WERI-Rb-1 (cell line): Measurements from ENCODE around the gene PITPNC1.
"Not testable (repeated sequence)": the region's sequence is repeated elsewhere in the genome, so short reads cannot be mapped to it uniquely, and the experiment has no call there.

ENCODE experiments used
- DNase-seq: peaks from one replicate; pipeline ENCODE4 v3.0.0-alpha.2; 2020
- H3K27ac ChIP-seq: fragments of 250-450 bp; sonication (Bioruptor Pico); 2 replicates; pipeline ENCODE4 v1.5.1; 2020; ENCODE audit warnings: mild to moderate bottlenecking, moderate library complexity
- H3K27me3 ChIP-seq: fragments of 250-450 bp; sonication (Bioruptor Pico); 2 replicates; pipeline ENCODE4 v1.5.1; 2021; ENCODE audit warnings: mild to moderate bottlenecking, low read depth, moderate library complexity; ENCODE audit not compliant: insufficient read depth, severe bottlenecking
- H3K36me3 ChIP-seq: fragments of 250-450 bp; sonication (Bioruptor Pico); 2 replicates; pipeline ENCODE4 v1.5.1; 2020; ENCODE audit warnings: mild to moderate bottlenecking, moderate library complexity
- H3K4me3 ChIP-seq: 2 replicates; pipeline ENCODE4 v1.5.1; 2011; ENCODE audit warnings: low read depth, mild to moderate bottlenecking, control low read depth, low read length
- H3K9me3 ChIP-seq: fragments of 250-450 bp; sonication (Bioruptor Pico); 2 replicates; pipeline ENCODE4 v1.5.1; 2021; ENCODE audit warnings: mild to moderate bottlenecking, moderate library complexity; ENCODE audit not compliant: severe bottlenecking
- CTCF ChIP-seq: IDR thresholded peaks from 2 replicates; pipeline ENCODE4 v1.5.1; 2011; ENCODE audit warnings: low read depth, mild to moderate bottlenecking, control low read depth, inconsistent platforms, low read length

Gene PITPNC1

DNA sequence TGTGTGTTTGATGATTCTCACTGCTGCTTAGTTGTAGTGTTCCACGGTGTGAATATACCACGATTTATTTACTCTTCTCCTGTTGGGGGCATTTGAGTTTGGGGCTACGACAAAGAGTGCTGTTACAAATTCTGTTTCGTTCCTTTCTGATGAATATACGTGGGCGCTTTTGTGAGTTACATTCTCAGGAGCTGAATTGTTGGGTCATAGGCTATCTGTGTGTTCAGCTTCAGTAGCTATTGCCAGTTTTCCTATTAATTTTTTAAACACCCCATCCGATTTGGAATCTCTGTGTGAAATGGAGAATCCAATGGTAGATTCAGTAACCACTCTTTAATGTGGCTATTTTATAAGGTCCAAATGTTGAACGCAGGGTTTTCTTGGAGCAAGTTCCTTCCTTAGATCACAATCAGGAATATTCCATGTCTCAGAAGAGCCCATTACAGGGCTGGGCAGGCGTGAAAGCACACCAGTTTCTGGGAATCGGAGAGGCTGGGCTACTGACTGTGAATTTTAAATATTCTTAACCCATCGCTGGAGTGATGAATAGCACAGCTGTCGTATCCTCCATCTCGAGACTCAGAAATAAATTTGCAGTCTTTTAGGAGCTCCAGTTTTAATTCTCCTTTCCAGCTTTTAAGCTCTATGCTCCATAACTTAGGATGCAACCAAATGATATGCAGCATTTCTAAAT lies 115.9 kb downstream of the PITPNC1 start:
- Histone ChIP-seq H3K36me3 (no peaks in the 10 kb centered on the region), H3K4me3 (no peak overlapping the region), H3K9me3 (peaks cover 2% of the 10 kb centered on the region), H3K27ac (no peak overlapping the region), H3K27me3 (no peaks in the 10 kb centered on the region)
- DNase-seq: no peak
- no peak for TF ChIP-seq CTCF

- H3K36me3 ChIP-seq: no peaks in the 10 kb centered on the region
- H3K27ac ChIP-seq: no peak overlapping the region
- DNase-seq: no peak
Observed at GRCh38 chr17:67493812-67494211, 116.7 kb downstream of the PITPNC1 start.

GRCh38 chr17:67495534-67495933 lies 118.5 kb downstream of the PITPNC1 start:
- not testable (repeated sequence) for DNase-seq, H3K36me3 ChIP-seq, H3K27me3 ChIP-seq, H3K4me3 ChIP-seq, H3K9me3 ChIP-seq, H3K27ac ChIP-seq

More at GRCh38 chr17:67493812-67494211, 116.7 kb downstream of the PITPNC1 start:
- no peaks in the 10 kb centered on the region for H3K27me3 ChIP-seq
- peaks cover 2% of the 10 kb centered on the region for H3K9me3 ChIP-seq
- TF ChIP-seq CTCF: no peak
- H3K4me3 ChIP-seq: no peak overlapping the region

DNA sequence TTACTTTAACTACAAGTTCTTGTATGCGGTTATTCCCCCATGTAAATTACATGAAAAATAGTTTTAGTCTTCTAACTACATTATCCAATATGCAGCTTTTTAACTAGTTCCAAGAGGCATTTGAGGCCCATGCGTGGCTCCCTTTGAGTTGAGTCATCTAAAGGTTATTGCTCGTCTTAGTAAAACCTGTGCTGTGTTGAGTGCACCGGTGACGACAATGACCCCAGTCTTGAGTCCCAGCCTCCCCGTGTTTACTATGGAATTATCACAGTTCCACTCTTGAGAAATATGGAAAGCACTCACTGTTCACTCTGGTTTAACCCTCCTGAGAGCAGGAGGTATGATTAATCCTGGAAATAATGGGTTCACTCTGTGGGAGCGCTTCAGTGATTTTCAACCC lies 119.2 kb downstream of the PITPNC1 start:
- Histone ChIP-seq H3K9me3 (no peaks in the 10 kb centered on the region), H3K27me3 (no peaks in the 10 kb centered on the region), H3K27ac (no peak overlapping the region), H3K36me3 (no peaks in the 10 kb centered on the region), H3K4me3 (no peak overlapping the region)
- no peak for DNase-seq
- TF ChIP-seq CTCF: no peak

GRCh38 chr17:67499685-67500084 lies 122.6 kb downstream of the PITPNC1 start:
- Histone ChIP-seq H3K36me3 (no peaks in the 10 kb centered on the region), H3K27ac (no peak overlapping the region), H3K9me3 (no peaks in the 10 kb centered on the region), H3K27me3 (no peaks in the 10 kb centered on the region), H3K4me3 (no peak overlapping the region)
- DNase-seq: no peak
- TF ChIP-seq CTCF: no peak

DNA sequence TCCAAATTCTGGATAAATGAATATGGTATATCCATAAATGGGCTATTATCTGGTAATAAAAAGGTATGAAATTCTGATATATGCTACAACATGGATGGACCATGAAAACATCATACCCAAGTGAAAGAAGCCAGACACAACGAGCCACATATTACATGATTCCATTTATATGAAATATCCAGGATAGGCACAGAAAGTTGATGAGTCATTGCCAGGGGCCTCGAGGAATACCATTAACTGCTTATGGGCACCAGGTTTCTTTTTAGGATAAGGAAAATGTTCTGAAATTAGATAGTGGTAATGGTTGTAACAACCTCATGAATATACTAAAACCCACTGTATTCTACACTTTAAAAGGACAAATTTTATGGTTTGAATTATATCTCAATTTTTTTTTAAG lies 123.2 kb downstream of the PITPNC1 start:
- Histone ChIP-seq H3K4me3 (no peak overlapping the region), H3K27me3 (no peaks in the 10 kb centered on the region), H3K27ac (no peak overlapping the region), H3K36me3 (no peaks in the 10 kb centered on the region), H3K9me3 (no peaks in the 10 kb centered on the region)
- DNase-seq: no peak
- TF ChIP-seq CTCF: no peak
